A673 (cell line): ENCODE results near the gene GLYATL2. TPM values are rescaled to one million over a fixed set of nuclear protein-coding genes. Genes with fewer than 3 reads are reported as not detected.

Source experiments
- BruUV-seq: library from RNA; stranded (reverse); fragments of 400-500 nt; replicated peaks from 2 replicates; lab custom pipeline; 2021; lab: Mats Ljungman, UMichigan
- CTCF ChIA-PET: fragments of 300-600 bp; sonication (Branson Sonifier 250); formaldehyde crosslinking; loops from one replicate; lab custom pipeline; 2022; ENCODE audit warnings: antibody characterized with exemption; lab: Charles Lee
- POLR2A ChIA-PET: fragments of 300-600 bp; sonication (Branson Sonifier 250); formaldehyde crosslinking; loops from one replicate; lab custom pipeline; 2022; ENCODE audit warnings: antibody characterized with exemption; ENCODE audit not compliant: low non-redundant PET; lab: Charles Lee
- DNase-seq: peaks from one replicate; pipeline ENCODE4 v3.0.0-alpha.2; 2015; ENCODE audit warnings: low spot score
- H3K27ac ChIP-seq: fragments of 200-600 bp; sonication (generic); 2 replicates; pipeline ENCODE4 v1.5.1; 2016; ENCODE audit warnings: mixed run types, low read depth, mild to moderate bottlenecking, mixed read lengths, antibody characterized with exemption, low read length; ENCODE audit not compliant: poor library complexity, severe bottlenecking
- H3K27me3 ChIP-seq: fragments of 200-600 bp; sonication (generic); replicated peaks from 2 replicates; pipeline ENCODE4 v1.6.1; 2017; ENCODE audit warnings: mixed run types, low read depth, mild to moderate bottlenecking, mixed read lengths, antibody characterized with exemption, low read length; ENCODE audit not compliant: insufficient read depth, poor library complexity
- H3K36me3 ChIP-seq: fragments of 200-600 bp; sonication (generic); 2 replicates; pipeline ENCODE4 v1.6.1; 2016; ENCODE audit warnings: mixed run types, mild to moderate bottlenecking, mixed read lengths, antibody characterized with exemption, low read length; ENCODE audit not compliant: insufficient read depth, poor library complexity, severe bottlenecking
- H3K4me1 ChIP-seq: fragments of 200-600 bp; sonication (generic); 2 replicates; pipeline ENCODE4 v1.6.1; 2017; ENCODE audit warnings: mixed run types, mild to moderate bottlenecking, mixed read lengths, antibody characterized with exemption, low read length; ENCODE audit not compliant: insufficient read depth, poor library complexity, severe bottlenecking
- H3K4me3 ChIP-seq: fragments of 200-600 bp; sonication (generic); 2 replicates; pipeline ENCODE4 v1.5.1; 2016; ENCODE audit warnings: low read depth, mixed run types, mild to moderate bottlenecking, mixed read lengths, low read length; ENCODE audit not compliant: poor library complexity, severe bottlenecking
- H3K9me3 ChIP-seq: fragments of 200-600 bp; sonication (generic); 2 replicates; pipeline ENCODE4 v1.6.1; 2016; ENCODE audit warnings: mixed run types, low read depth, mild to moderate bottlenecking, mixed read lengths, antibody characterized with exemption, low read length; ENCODE audit not compliant: poor library complexity, severe bottlenecking
- CTCF ChIP-seq: fragments of 300-800, 200-600 bp; sonication (generic); conservative IDR thresholded peaks from 2 replicates; pipeline ENCODE4 v1.5.1; 2017; ENCODE audit warnings: low read depth, mild to moderate bottlenecking, antibody characterized with exemption, low read length, moderate library complexity, mixed read lengths
- EZH2 ChIP-seq: fragments of 200-600 bp; sonication (generic); IDR thresholded peaks from 2 replicates; pipeline ENCODE4 v1.6.1; 2017; ENCODE audit warnings: borderline replicate concordance, low read depth, mild to moderate bottlenecking, mixed read lengths, antibody characterized with exemption, low read length; ENCODE audit not compliant: poor library complexity, severe bottlenecking
- intact Hi-C: fragments of 100-400 bp; cut with micrococcal nuclease; formaldehyde crosslinking; loops from one replicate; pipeline ENCODE4 v1.10.0; 2022; ENCODE audit not compliant: unreplicated experiment
- total RNA-seq: library from RNA; stranded (reverse); gene quantifications from 2 replicates; pipeline ENCODE4 v1.2.3, GENCODE V29; 2021

GLYATL2 gene
- total RNA-seq, 1 experiment from 2014 or later, result 1.7 TPM

- ChIA-PET CTCF (no interaction called here), POLR2A (no interaction called here)
- intact Hi-C loops, result no loop called here
- Histone ChIP-seq H3K9me3 (no peaks in the 10 kb centered on the region), H3K27ac (no peak overlapping the region), H3K27me3 (no peaks in the 10 kb centered on the region), H3K4me3 (no peak overlapping the region), H3K4me1 (no peaks in the 10 kb centered on the region), H3K36me3 (no peaks in the 10 kb centered on the region)
- DNase-seq, result no peak
- TF ChIP-seq CTCF (no peak), EZH2 (no peak)
- BruUV-seq, result no TSS peak
These were observed 17.0 kb upstream of the GLYATL2 start for GRCh38 chr11:58861533-58861932.

- H3K27me3 ChIP-seq, result no peaks in the 10 kb centered on the region
- no peaks in the 10 kb centered on the region for H3K9me3 ChIP-seq
- DNase-seq, result no peak
- ChIA-PET POLR2A (no interaction called here), CTCF (no interaction called here)
- BruUV-seq, result no TSS peak
- no peak overlapping the region for H3K27ac ChIP-seq
- H3K4me3 ChIP-seq, result no peak overlapping the region
- H3K4me1 ChIP-seq, result no peaks in the 10 kb centered on the region
- no peak for TF ChIP-seq EZH2
- TF ChIP-seq CTCF, result no peak
- no peaks in the 10 kb centered on the region for H3K36me3 ChIP-seq
- intact Hi-C loops, result no loop called here
These were observed 12.3 kb upstream of the GLYATL2 start for GRCh38 chr11:58856806-58857205.

GRCh38 chr11:58845386-58845785 is 882 bp upstream of the GLYATL2 start:
- DNase-seq, result no peak
- H3K4me3 ChIP-seq, result no peak overlapping the region
- no peak overlapping the region for H3K27ac ChIP-seq
- H3K27me3 ChIP-seq, result no peaks in the 10 kb centered on the region
- ChIA-PET POLR2A (interaction anchor here (0.7 kb wide), 1 partner anchor 61 kb away, joined by 3 read pairs; no protein-coding TSS in a partner anchor), CTCF (no interaction called here)
- no peaks in the 10 kb centered on the region for H3K9me3 ChIP-seq
- TF ChIP-seq CTCF, result no peak
- BruUV-seq, result no TSS peak
- no peaks in the 10 kb centered on the region for H3K36me3 ChIP-seq
- no peaks in the 10 kb centered on the region for H3K4me1 ChIP-seq
- intact Hi-C loops, result no loop called here
